Astrocyte (in vitro differentiated cells and primary cell): Measurements from ENCODE around the gene ING2. TPM values are rescaled to one million over a fixed set of nuclear protein-coding genes. Genes with fewer than 3 reads are reported as not detected.

ENCODE experiments used
- DNase-seq: peaks from one replicate; pipeline ENCODE4 v3.0.0-alpha.2; 2010; ENCODE audit warnings: low read depth
- FAIRE-seq: peaks from 2 replicates; lab custom pipeline; 2011; peaks lifted over from hg19 to GRCh38; lab: Jason Lieb, UNC
- H2AFZ ChIP-seq: 2 replicates; pipeline ENCODE4 v1.6.0; 2012; ENCODE audit warnings: low read depth, low read length, inconsistent platforms
- H3K27ac ChIP-seq: 2 replicates; pipeline ENCODE4 v1.5.1; 2011; ENCODE audit warnings: low read depth, low read length, inconsistent platforms
- H3K27me3 ChIP-seq: 2 replicates; pipeline ENCODE4 v1.6.0; 2011; ENCODE audit warnings: low read length, inconsistent platforms; ENCODE audit not compliant: insufficient read depth
- H3K36me3 ChIP-seq: 2 replicates; pipeline ENCODE4 v1.5.1; 2011; ENCODE audit warnings: low read length, inconsistent platforms; ENCODE audit not compliant: insufficient read depth
- H3K4me1 ChIP-seq: 2 replicates; pipeline ENCODE4 v1.5.1; 2011; ENCODE audit warnings: low read length, inconsistent platforms; ENCODE audit not compliant: insufficient read depth
- H3K4me2 ChIP-seq: 2 replicates; pipeline ENCODE4 v1.6.0; 2012; ENCODE audit warnings: low read length, inconsistent platforms
- H3K4me3 ChIP-seq: 2 replicates; pipeline ENCODE4 v1.5.1; 2011; ENCODE audit warnings: low read depth, mild to moderate bottlenecking, low read length, inconsistent platforms; ENCODE audit not compliant: insufficient read depth
- H3K79me2 ChIP-seq: 2 replicates; pipeline ENCODE4 v1.6.0; 2012; ENCODE audit warnings: mild to moderate bottlenecking, low read length, inconsistent platforms; ENCODE audit not compliant: insufficient read depth
- H3K9ac ChIP-seq: 2 replicates; pipeline ENCODE4 v1.6.0; 2012; ENCODE audit warnings: mild to moderate bottlenecking, low read length, inconsistent platforms
- H3K9me3 ChIP-seq: 2 replicates; pipeline ENCODE4 v1.5.1; 2012; ENCODE audit warnings: low read depth, mild to moderate bottlenecking, low read length, inconsistent platforms; ENCODE audit not compliant: insufficient read depth
- H4K20me1 ChIP-seq: 2 replicates; pipeline ENCODE4 v1.6.0; 2012; ENCODE audit warnings: low read length, inconsistent platforms; ENCODE audit not compliant: insufficient read depth
- H3K27ac Mint-ChIP-seq: one replicate; pipeline ENCODE4 v1.8.0; 2021; ENCODE audit warnings: mild to moderate bottlenecking, mixed read lengths; ENCODE audit not compliant: unreplicated experiment
- H3K27me3 Mint-ChIP-seq: one replicate; pipeline ENCODE4 v1.8.0; 2021; ENCODE audit warnings: low read depth, mixed read lengths; ENCODE audit not compliant: unreplicated experiment
- H3K36me3 Mint-ChIP-seq: one replicate; pipeline ENCODE4 v1.8.0; 2021; ENCODE audit warnings: low read depth, mixed read lengths; ENCODE audit not compliant: unreplicated experiment
- H3K4me1 Mint-ChIP-seq: one replicate; pipeline ENCODE4 v1.8.0; 2021; ENCODE audit warnings: low read depth, mixed read lengths; ENCODE audit not compliant: unreplicated experiment
- H3K4me3 Mint-ChIP-seq: one replicate; pipeline ENCODE4 v1.8.0; 2021; ENCODE audit warnings: mild to moderate bottlenecking, moderate library complexity, mixed read lengths; ENCODE audit not compliant: unreplicated experiment
- H3K9me3 Mint-ChIP-seq: one replicate; pipeline ENCODE4 v1.8.0; 2021; ENCODE audit warnings: mild to moderate bottlenecking, mixed read lengths; ENCODE audit not compliant: unreplicated experiment
- CTCF ChIP-seq: IDR thresholded peaks from 2 replicates; pipeline ENCODE4 v1.5.1; 2011; ENCODE audit warnings: low read depth, mild to moderate bottlenecking, inconsistent platforms, low read length, moderate library complexity; ENCODE audit not compliant: insufficient read depth
- EZH2 ChIP-seq: IDR thresholded peaks from 2 replicates; pipeline ENCODE4 v1.6.1; 2012; ENCODE audit warnings: mild to moderate bottlenecking, low read length, inconsistent platforms; ENCODE audit not compliant: insufficient read depth
- total RNA-seq: library from RNA; stranded (reverse); gene quantifications from 2 replicates; pipeline ENCODE4 v1.2.1, GENCODE V29; 2021

Gene ING2
- total RNA-seq, 1 donor from 2014 or later, result 10.3 TPM

GRCh38 chr4:183483997-183484396, 20.9 kb upstream of the ING2 start:
- Mint-ChIP-seq H3K27me3 (no peaks in the 10 kb centered on the region), H3K4me1 (no peaks in the 10 kb centered on the region), H3K36me3 (peaks cover 2% of the 10 kb centered on the region), H3K4me3 (no peak overlapping the region), H3K9me3 (peaks cover 2% of the 10 kb centered on the region), H3K27ac (no peak overlapping the region)
- FAIRE-seq (no peak), DNase-seq (no peak)
- no peak overlapping the region for H3K27ac ChIP-seq
- TF ChIP-seq CTCF (no peak), EZH2 (no peak)
- no peaks in the 10 kb centered on the region for H4K20me1 ChIP-seq
- H3K4me3 ChIP-seq, result no peak overlapping the region
- H2AFZ ChIP-seq, result no peak overlapping the region
- no peaks in the 10 kb centered on the region for H3K27me3 ChIP-seq
- H3K79me2 ChIP-seq, result no peaks in the 10 kb centered on the region
- no peak overlapping the region for H3K9ac ChIP-seq
- peaks cover 4% of the 10 kb centered on the region for H3K4me1 ChIP-seq
- H3K4me2 ChIP-seq, result no peak overlapping the region
- H3K36me3 ChIP-seq, result no peaks in the 10 kb centered on the region
- H3K9me3 ChIP-seq, result no peaks in the 10 kb centered on the region

- Histone ChIP-seq H3K4me2 (peak overlapping the region; percentile 11), H3K27ac (no peak overlapping the region), H3K79me2 (no peaks in the 10 kb centered on the region), H3K4me1 (peaks cover 4% of the 10 kb centered on the region), H3K4me3 (no peak overlapping the region), H2AFZ (no peak overlapping the region), H3K27me3 (no peaks in the 10 kb centered on the region), H3K36me3 (no peaks in the 10 kb centered on the region), H4K20me1 (no peaks in the 10 kb centered on the region), H3K9ac (no peak overlapping the region), H3K9me3 (no peaks in the 10 kb centered on the region)
- Mint-ChIP-seq H3K36me3 (peaks cover 2% of the 10 kb centered on the region), H3K4me1 (no peaks in the 10 kb centered on the region), H3K27ac (no peak overlapping the region), H3K4me3 (no peak overlapping the region), H3K9me3 (peaks cover 2% of the 10 kb centered on the region), H3K27me3 (no peaks in the 10 kb centered on the region)
- FAIRE-seq (no peak), DNase-seq (no peak)
- TF ChIP-seq CTCF, result no peak
- TF ChIP-seq EZH2, result no peak
Measured at GRCh38 chr4:183485411-183486160, 19.3 kb upstream of the ING2 start.

- Mint-ChIP-seq H3K4me1 (peaks cover 10% of the 10 kb centered on the region), H3K9me3 (peaks cover 7% of the 10 kb centered on the region), H3K4me3 (no peak overlapping the region), H3K36me3 (no peaks in the 10 kb centered on the region), H3K27ac (no peak overlapping the region), H3K27me3 (no peaks in the 10 kb centered on the region)
- no peak overlapping the region for H3K9ac ChIP-seq
- no peaks in the 10 kb centered on the region for H3K27me3 ChIP-seq
- TF ChIP-seq CTCF, result no peak
- TF ChIP-seq EZH2, result no peak
- peaks cover 7% of the 10 kb centered on the region for H3K4me1 ChIP-seq
- peak; percentile 78 for FAIRE-seq
- no peak overlapping the region for H3K4me3 ChIP-seq
- peak overlapping the region; percentile 11 for H3K4me2 ChIP-seq
- no peaks in the 10 kb centered on the region for H4K20me1 ChIP-seq
- H3K27ac ChIP-seq, result no peak overlapping the region
- H3K79me2 ChIP-seq, result no peaks in the 10 kb centered on the region
- H3K36me3 ChIP-seq, result peaks cover 3% of the 10 kb centered on the region
- H3K9me3 ChIP-seq, result no peaks in the 10 kb centered on the region
- DNase-seq, result peak; percentile 35
- H2AFZ ChIP-seq, result peak overlapping the region; percentile 29
Measured at GRCh38 chr4:183492791-183493222, 12.1 kb upstream of the ING2 start.
